Liver (tissue), 9 donors: ENCODE measurements around the gene GCLC. TPM values are rescaled to one million over a fixed set of nuclear protein-coding genes. Genes with fewer than 3 reads are reported as not detected.
"Not testable (repeated sequence)": the region's sequence is repeated elsewhere in the genome, so short reads cannot be mapped to it uniquely, and the experiment has no call there.

Experiments used
- DNase-seq: peaks from one replicate; pipeline ENCODE4 v3.0.0-alpha.2; 2017; ENCODE audit warnings: low spot score
- H3K27ac ChIP-seq, 2 donors: one replicate each; pipeline ENCODE4 v1.7.0; 2013; ENCODE audit warnings: inconsistent platforms in 2 of 2, low read length in 2 of 2, control low read depth in 1 of 2, low read depth in 1 of 2, mild to moderate bottlenecking in 1 of 2
- H3K27me3 ChIP-seq, 4 donors: one replicate each; pipeline versions ENCODE4 v1.6.1 to v1.7.0; 2013; ENCODE audit warnings: low read length in 3 of 4, inconsistent platforms in 1 of 4, mild to moderate bottlenecking in 1 of 4, moderate library complexity in 1 of 4; ENCODE audit not compliant: control insufficient read depth in 4 of 4, insufficient read depth in 4 of 4
- H3K36me3 ChIP-seq, 4 donors: one replicate each; pipeline versions ENCODE4 v1.6.1 to v1.7.0; 2013; ENCODE audit warnings: low read length in 3 of 4, mild to moderate bottlenecking in 3 of 4, low read depth in 1 of 4, moderate library complexity in 1 of 4; ENCODE audit not compliant: control insufficient read depth in 4 of 4, insufficient read depth in 3 of 4
- H3K4me1 ChIP-seq, 4 donors: one replicate each; pipeline versions ENCODE4 v1.6.1 to v1.7.0; 2013; ENCODE audit warnings: low read length in 3 of 4, mild to moderate bottlenecking in 3 of 4, moderate library complexity in 1 of 4; ENCODE audit not compliant: control insufficient read depth in 4 of 4, insufficient read depth in 4 of 4
- H3K4me3 ChIP-seq, 3 donors: one replicate each; pipeline versions ENCODE4 v1.6.1 to v1.7.0; 2013; ENCODE audit warnings: low read length in 3 of 3, control low read depth in 1 of 3, low read depth in 1 of 3, mild to moderate bottlenecking in 1 of 3
- H3K9ac ChIP-seq, 2 donors: one replicate each; pipeline ENCODE4 v1.7.0; 2013; ENCODE audit warnings: low read length in 2 of 2, mild to moderate bottlenecking in 2 of 2, moderate library complexity in 2 of 2, control low read depth in 1 of 2, low read depth in 1 of 2
- H3K9me3 ChIP-seq, 4 donors: one replicate each; pipeline versions ENCODE4 v1.6.1 to v1.7.0; 2013; ENCODE audit warnings: low read length in 3 of 4; ENCODE audit not compliant: control insufficient read depth in 4 of 4
- FOXA1 ChIP-seq: IDR thresholded peaks from 2 replicates; pipeline ENCODE4 v1.6.1; 2016; ENCODE audit warnings: antibody characterized with exemption
- GABPA ChIP-seq, 2 donors: IDR thresholded peaks in 1 of 2; conservative IDR thresholded peaks in 1 of 2; 2 replicates each; pipeline ENCODE4 v1.6.1; 2016; ENCODE audit warnings: antibody characterized with exemption in 2 of 2, mild to moderate bottlenecking in 1 of 2, moderate library complexity in 1 of 2
- HNF4A ChIP-seq, 2 donors: conservative IDR thresholded peaks; 2 replicates each; pipeline ENCODE4 v1.6.1; 2016; ENCODE audit warnings: antibody characterized with exemption in 2 of 2, mild to moderate bottlenecking in 2 of 2
- HNF4G ChIP-seq: IDR thresholded peaks from 2 replicates; pipeline ENCODE4 v1.6.1; 2016; ENCODE audit warnings: antibody characterized with exemption
- NR2F2 ChIP-seq: IDR thresholded peaks from 2 replicates; pipeline ENCODE4 v1.6.1; 2016; ENCODE audit warnings: antibody characterized with exemption
- RAD21 ChIP-seq, 2 donors: IDR thresholded peaks; 2 replicates each; pipeline ENCODE4 v1.6.1; 2016; ENCODE audit warnings: antibody characterized with exemption in 2 of 2, mild to moderate bottlenecking in 2 of 2
- RXRA ChIP-seq, 2 donors: IDR thresholded peaks; 2 replicates each; pipeline ENCODE4 v1.6.1; 2017 to 2018; ENCODE audit warnings: antibody characterized with exemption in 2 of 2, mild to moderate bottlenecking in 1 of 2
- SP1 ChIP-seq: IDR thresholded peaks from 2 replicates; pipeline ENCODE4 v1.6.1; 2018; ENCODE audit warnings: antibody characterized with exemption, mild to moderate bottlenecking
- YY1 ChIP-seq: IDR thresholded peaks from 2 replicates; pipeline ENCODE4 v1.6.1; 2016; ENCODE audit warnings: antibody characterized with exemption, mild to moderate bottlenecking
- WGBS: extraction: QIAGEN DNeasy Blood & Tissue Kit; methylation state at CpG from one replicate; pipeline ENCODE4 v1.1.7; 2013; 5-methylcytosine and 5-hydroxymethylcytosine counted together
- polyA plus RNA-seq, 2 donors: library from polyadenylated mRNA; stranded (reverse) in 1 of 2; unstranded in 1 of 2; fragments of 200-250 nt in 1 of 2; fragments of >200 nt in 1 of 2; fragmentation: Nextera tagmentation in 1 of 2; extraction: Ambion mirVana in 1 of 2; gene quantifications; one replicate each; pipeline versions ENCODE4 v1.2.1 to v1.2.3, GENCODE V29; 2013 to 2015
- total RNA-seq, 2 donors: library from RNA; depleted of rRNA; stranded (reverse); fragments of >200 nt; gene quantifications; one replicate each; pipeline ENCODE4 v1.2.3, GENCODE V29; 2014
- TF ChIP-seq, protein P1 (sequence below): IDR thresholded peaks from 2 replicates; pipeline ENCODE4 v1.6.1; 2016; ENCODE audit warnings: antibody characterized with exemption
- TF ChIP-seq, protein P2 (sequence below): IDR thresholded peaks from 2 replicates; pipeline ENCODE4 v1.6.1; 2016; ENCODE audit warnings: antibody characterized with exemption
- TF ChIP-seq, protein P3 (sequence below): fragments of 150-350 bp; IDR thresholded peaks from 2 replicates; pipeline ENCODE4 v1.5.1; 2017; ENCODE audit warnings: improper control_type of control experiment, low read depth, low read length; ENCODE audit not compliant: missing input control
- donor health status: healthy.
- donor health status: healthy.
- donor health status: healthy.
- donor health status: healthy.
- donor health status: healthy.

The GCLC gene
- total and polyA plus RNA-seq, 4 donors: 28.6 to 135 (median 79.8) TPM

DNA sequence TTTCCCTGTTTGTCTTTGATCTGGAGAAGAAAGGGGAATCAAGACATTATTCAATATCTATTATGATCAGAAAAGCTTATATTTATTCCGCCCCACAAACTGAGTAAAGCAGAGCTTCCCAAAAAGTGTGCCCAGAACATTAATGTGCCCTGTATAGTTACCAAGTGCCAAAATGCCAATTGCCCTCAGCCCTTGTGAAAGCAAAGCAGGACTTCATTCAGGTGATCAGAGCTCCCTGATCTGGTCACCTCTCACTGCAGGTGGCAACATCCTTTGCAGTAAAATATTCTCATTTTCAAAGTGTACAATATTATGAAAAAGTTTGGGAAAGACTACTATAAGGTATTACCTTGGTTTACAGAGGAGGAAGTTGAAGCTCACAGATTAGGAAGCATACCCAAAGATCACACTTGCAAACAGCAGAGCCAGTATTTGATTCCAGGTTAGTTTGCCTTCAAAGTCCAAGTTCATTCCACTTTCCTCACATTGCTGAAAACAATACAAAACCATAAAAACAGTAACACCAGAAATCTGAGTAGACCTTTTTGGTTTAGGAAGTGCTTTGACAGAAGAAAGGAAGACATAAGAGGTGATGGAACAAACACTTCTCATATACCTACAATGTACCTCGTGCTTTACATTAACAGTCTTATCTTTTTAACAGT lies 19.6 kb upstream of the GCLC start (continued):
- TF ChIP-seq, protein P1, sequence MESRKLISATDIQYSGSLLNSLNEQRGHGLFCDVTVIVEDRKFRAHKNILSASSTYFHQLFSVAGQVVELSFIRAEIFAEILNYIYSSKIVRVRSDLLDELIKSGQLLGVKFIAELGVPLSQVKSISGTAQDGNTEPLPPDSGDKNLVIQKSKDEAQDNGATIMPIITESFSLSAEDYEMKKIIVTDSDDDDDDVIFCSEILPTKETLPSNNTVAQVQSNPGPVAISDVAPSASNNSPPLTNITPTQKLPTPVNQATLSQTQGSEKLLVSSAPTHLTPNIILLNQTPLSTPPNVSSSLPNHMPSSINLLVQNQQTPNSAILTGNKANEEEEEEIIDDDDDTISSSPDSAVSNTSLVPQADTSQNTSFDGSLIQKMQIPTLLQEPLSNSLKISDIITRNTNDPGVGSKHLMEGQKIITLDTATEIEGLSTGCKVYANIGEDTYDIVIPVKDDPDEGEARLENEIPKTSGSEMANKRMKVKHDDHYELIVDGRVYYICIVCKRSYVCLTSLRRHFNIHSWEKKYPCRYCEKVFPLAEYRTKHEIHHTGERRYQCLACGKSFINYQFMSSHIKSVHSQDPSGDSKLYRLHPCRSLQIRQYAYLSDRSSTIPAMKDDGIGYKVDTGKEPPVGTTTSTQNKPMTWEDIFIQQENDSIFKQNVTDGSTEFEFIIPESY: no peak
- TF ChIP-seq GABPA (IDR thresholded peaks at IDR 0.05 in 1 of 2, conservative IDR thresholded peaks at IDR 0.05 in 1 of 2): no peak
- no peak for TF ChIP-seq FOXA1
- TF ChIP-seq HNF4G: peak; percentile 23
- TF ChIP-seq RXRA (IDR thresholded peaks at IDR 0.05): peak; percentile 20 to 29
- TF ChIP-seq NR2F2: no peak
- TF ChIP-seq, protein P2, sequence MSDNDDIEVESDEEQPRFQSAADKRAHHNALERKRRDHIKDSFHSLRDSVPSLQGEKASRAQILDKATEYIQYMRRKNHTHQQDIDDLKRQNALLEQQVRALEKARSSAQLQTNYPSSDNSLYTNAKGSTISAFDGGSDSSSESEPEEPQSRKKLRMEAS: peak; percentile 19

DNA sequence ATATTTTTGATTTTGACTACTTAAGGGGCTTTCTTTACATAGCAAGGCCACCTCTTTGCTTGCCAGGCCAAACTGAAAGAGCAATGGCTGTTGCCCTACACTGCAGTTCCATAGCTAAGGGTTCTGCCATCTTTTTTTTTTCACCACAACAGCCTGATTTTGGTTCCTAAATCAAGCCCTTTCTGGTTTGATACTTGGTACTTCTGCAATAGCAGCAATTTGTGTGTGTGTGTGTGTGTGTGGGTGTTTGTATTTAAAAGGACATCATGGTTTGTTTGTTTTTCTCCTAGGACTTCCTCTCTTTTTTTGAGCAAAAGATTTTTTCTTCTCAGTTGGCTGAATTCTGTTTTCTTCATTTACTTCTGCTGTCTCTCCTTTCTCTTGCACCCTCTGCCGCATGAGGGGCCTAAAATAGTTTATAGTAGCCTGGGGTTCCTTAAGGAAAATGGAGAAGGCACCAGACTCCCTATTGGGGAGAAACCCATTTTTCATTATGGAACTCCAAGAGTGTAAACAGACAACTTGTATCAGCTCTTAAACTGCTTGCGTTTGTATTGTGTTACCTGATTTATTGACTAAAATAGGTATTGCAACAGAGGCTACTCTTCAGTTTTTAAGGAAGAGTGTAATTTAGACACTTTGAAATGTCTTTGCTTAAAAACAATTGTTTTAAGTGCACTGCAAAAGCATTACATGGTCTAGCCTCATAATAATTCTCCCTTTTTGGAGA lies 12.2 kb upstream of the GCLC start:
- Histone ChIP-seq H3K4me3 (no peak overlapping the region), H3K36me3 (peaks cover 0 to 2% (median 0%) of the 10 kb centered on the region in 4 donors), H3K27me3 (no peaks in the 10 kb centered on the region), H3K9me3 (no peaks in the 10 kb centered on the region), H3K4me1 (peaks cover 0 to 7% (median 3%) of the 10 kb centered on the region in 4 donors), H3K9ac (no peak overlapping the region), H3K27ac (peak overlapping the region; percentile 42 to 54)
- TF ChIP-seq, protein P3, sequence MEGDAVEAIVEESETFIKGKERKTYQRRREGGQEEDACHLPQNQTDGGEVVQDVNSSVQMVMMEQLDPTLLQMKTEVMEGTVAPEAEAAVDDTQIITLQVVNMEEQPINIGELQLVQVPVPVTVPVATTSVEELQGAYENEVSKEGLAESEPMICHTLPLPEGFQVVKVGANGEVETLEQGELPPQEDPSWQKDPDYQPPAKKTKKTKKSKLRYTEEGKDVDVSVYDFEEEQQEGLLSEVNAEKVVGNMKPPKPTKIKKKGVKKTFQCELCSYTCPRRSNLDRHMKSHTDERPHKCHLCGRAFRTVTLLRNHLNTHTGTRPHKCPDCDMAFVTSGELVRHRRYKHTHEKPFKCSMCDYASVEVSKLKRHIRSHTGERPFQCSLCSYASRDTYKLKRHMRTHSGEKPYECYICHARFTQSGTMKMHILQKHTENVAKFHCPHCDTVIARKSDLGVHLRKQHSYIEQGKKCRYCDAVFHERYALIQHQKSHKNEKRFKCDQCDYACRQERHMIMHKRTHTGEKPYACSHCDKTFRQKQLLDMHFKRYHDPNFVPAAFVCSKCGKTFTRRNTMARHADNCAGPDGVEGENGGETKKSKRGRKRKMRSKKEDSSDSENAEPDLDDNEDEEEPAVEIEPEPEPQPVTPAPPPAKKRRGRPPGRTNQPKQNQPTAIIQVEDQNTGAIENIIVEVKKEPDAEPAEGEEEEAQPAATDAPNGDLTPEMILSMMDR: no peak
- TF ChIP-seq RAD21 (IDR thresholded peaks at IDR 0.05) (peak in 1 of 2 donors; percentile 7), HNF4A (conservative IDR thresholded peaks at IDR 0.05) (peak in 1 of 2 donors; percentile 17), SP1 (peak; percentile 10), YY1 (peak; percentile 46)
- WGBS: 65% methylated on average over 2 of the region's 2 CpGs
- no peak for DNase-seq

DNA sequence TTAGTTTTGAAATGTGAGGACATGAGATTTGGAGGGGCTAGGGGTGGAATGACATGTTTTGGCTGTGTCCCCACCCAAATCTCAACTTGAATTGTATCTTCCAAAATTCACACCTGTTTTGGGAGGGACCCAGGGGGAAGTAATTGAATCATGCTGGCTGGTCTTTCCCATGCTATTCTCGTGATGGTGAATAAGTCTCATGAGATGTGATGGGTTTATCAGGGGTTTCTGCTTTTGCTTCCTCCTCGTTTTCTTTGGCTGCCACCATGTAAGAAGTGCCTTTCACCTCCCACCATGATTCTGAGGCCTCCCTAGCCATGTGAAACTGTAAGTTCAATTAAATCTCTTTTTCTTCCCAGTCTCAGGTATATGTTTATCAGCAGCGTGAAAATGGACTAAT lies 8.7 kb upstream of the GCLC start:
- H3K4me3 ChIP-seq, H3K36me3 ChIP-seq, H3K9ac ChIP-seq, H3K4me1 ChIP-seq, H3K27me3 ChIP-seq, H3K27ac ChIP-seq, DNase-seq, H3K9me3 ChIP-seq: not testable (repeated sequence)
- WGBS: 91% methylated on average over 3 of the region's 3 CpGs
- peak; percentile 1 for TF ChIP-seq SP1

DNA sequence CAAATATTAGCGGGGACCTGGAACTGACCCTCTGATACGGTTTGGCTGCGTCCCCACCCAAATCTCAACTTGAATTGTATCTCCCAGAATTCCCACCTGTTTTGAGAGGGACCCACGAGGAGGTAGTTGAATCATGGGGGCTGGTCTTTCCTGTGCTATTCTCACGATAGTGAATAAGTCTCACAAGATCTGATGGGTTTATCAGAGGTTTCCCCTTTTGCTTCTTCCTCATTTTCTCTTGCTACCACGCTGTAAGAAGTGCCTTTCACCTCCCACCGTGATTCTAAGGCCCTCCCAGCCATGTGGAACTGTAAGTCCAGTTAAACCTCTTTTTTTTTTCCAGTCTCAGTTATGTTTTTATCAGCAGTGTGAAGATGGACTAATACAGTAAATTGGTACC lies 6.8 kb upstream of the GCLC start:
- H3K9ac ChIP-seq, H3K4me3 ChIP-seq, H3K9me3 ChIP-seq, H3K36me3 ChIP-seq, H3K27me3 ChIP-seq, H3K4me1 ChIP-seq, DNase-seq, H3K27ac ChIP-seq: not testable (repeated sequence)
- 86% methylated on average over 7 of the region's 7 CpGs for WGBS
